ACC112 (cell line): ENCODE results near the gene VAPB.

Experiments
- H2AFZ ChIP-seq: fragments of 200-600 bp; sonication (generic); one replicate; pipeline ENCODE4 v1.6.0; 2017; ENCODE audit warnings: antibody characterized with exemption, low read length; ENCODE audit not compliant: unreplicated experiment
- H3K27ac ChIP-seq: fragments of 200-600 bp; sonication (generic); 2 replicates; pipeline ENCODE4 v1.5.1; 2014; ENCODE audit warnings: low read depth, mild to moderate bottlenecking, antibody characterized with exemption, low read length, moderate library complexity
- H3K27me3 ChIP-seq: fragments of 200-600 bp; sonication (generic); 2 replicates; pipeline ENCODE4 v1.6.1; 2014; ENCODE audit warnings: mild to moderate bottlenecking, antibody characterized with exemption, low read length, moderate library complexity, mixed read lengths; ENCODE audit not compliant: insufficient read depth
- H3K36me3 ChIP-seq: fragments of 200-600 bp; sonication (generic); 2 replicates; pipeline ENCODE4 v1.6.1; 2016; ENCODE audit warnings: mild to moderate bottlenecking, antibody characterized with exemption, low read length, moderate library complexity, mixed read lengths; ENCODE audit not compliant: insufficient read depth
- H3K4me1 ChIP-seq: fragments of 200-600 bp; sonication (generic); one replicate; pipeline ENCODE4 v1.6.1; 2016; ENCODE audit warnings: low read length, mixed read lengths; ENCODE audit not compliant: insufficient read depth, unreplicated experiment, control insufficient read depth
- H3K4me3 ChIP-seq: fragments of 200-600 bp; sonication (generic); 2 replicates; pipeline ENCODE4 v1.5.1; 2014; ENCODE audit warnings: mild to moderate bottlenecking, low read depth, low read length
- H3K79me2 ChIP-seq: fragments of 200-600 bp; sonication (generic); one replicate; pipeline ENCODE4 v1.6.0; 2016; ENCODE audit warnings: low read length; ENCODE audit not compliant: control insufficient read depth, unreplicated experiment, insufficient read depth

The VAPB gene

DNA sequence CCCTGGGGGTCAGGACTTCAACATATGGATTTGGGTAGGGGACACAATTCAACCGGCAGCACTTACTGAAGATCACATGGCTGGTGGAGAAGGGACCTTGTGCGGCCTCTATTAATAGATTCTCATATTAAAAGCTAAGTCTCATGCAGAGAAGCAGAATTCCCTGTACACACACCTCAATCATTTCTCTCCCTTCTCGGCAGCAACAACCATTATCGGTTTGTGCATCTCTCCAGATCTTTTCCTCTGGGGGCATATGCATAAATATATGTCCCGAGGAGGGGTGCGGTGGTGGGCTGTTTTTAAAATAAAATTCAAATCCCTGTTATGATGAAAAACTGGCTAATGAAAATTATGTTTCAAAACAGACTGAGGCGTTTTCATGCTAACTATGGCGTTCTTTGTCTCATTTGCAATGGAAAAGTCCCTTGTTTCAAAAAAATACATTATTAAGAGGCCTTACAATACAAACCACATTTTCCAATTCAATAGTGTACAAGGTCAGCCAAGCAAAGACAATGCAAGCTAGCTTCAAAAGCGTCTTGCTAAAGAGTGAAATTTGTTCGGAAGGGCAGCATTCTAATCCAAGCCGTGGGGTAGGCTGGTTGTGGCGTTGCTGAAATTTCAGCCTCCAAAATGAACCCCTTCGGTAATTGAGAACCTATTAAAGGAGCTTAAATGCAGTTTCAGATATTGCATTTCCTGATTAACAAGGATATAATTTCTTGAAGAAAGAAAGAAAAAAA, 108.9 kb downstream of the VAPB start:
- Histone ChIP-seq H3K4me3 (no peak overlapping the region), H3K27ac (no peak overlapping the region)

DNA sequence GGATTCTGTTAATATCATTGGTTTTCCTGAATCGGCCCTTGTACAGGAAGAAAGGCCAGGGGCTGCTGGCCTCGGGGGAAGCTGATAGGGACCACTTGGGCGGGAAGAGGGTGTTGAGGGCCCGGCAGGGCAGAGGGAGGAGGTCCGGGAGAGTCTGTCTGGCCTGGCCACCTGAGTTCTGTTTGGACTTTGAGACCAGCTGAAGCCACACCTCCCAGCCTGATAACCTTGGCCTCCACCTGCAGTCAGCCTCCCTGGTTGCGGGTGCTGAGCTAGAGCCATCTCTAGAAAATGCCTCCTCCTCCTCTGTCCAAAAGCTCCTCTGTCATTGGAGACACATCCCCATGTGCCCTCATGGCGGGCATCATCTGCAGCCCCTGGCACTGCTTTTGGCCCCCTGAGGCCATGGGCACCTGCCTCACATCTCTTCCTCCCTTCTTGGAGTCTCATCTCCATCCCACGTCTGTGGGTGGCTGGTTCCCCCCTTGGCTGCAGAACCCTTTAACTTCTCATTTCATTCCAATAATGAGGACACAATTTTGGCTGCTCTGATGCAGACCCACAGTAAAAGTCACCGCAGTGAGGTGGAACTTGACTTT, 109.5 kb downstream of the VAPB start:
- Histone ChIP-seq H3K27ac (no peak overlapping the region), H3K36me3 (no peaks in the 10 kb centered on the region; the same call in 1 of the 2 replicates), H3K27me3 (no peaks in the 10 kb centered on the region), H3K4me3 (no peak overlapping the region), H3K79me2 (no peaks in the 10 kb centered on the region), H2AFZ (no peak overlapping the region), H3K4me1 (no peaks in the 10 kb centered on the region)

More for the DNA sequence above, 108.9 kb downstream of the VAPB start:
- no peaks in the 10 kb centered on the region for H3K36me3 ChIP-seq
- no peaks in the 10 kb centered on the region for H3K4me1 ChIP-seq
- H3K79me2 ChIP-seq, result no peaks in the 10 kb centered on the region
- H2AFZ ChIP-seq, result no peak overlapping the region
- no peaks in the 10 kb centered on the region for H3K27me3 ChIP-seq

- Histone ChIP-seq H3K4me1 (no peaks in the 10 kb centered on the region), H2AFZ (no peak overlapping the region), H3K27me3 (no peaks in the 10 kb centered on the region), H3K79me2 (no peaks in the 10 kb centered on the region), H3K27ac (no peak overlapping the region), H3K36me3 (no peaks in the 10 kb centered on the region; the same call in 1 of the 2 replicates), H3K4me3 (no peak overlapping the region)
These were observed 111.2 kb downstream of the VAPB start for GRCh38 chr20:58500256-58500655.
